GDM1 (cell line): ENCODE measurements around the gene NDOR1.

Source experiments
- DNase-seq: peaks from one replicate; lab custom pipeline; 2025; lab: John Stamatoyannopoulos, UW

NDOR1 gene

DNA sequence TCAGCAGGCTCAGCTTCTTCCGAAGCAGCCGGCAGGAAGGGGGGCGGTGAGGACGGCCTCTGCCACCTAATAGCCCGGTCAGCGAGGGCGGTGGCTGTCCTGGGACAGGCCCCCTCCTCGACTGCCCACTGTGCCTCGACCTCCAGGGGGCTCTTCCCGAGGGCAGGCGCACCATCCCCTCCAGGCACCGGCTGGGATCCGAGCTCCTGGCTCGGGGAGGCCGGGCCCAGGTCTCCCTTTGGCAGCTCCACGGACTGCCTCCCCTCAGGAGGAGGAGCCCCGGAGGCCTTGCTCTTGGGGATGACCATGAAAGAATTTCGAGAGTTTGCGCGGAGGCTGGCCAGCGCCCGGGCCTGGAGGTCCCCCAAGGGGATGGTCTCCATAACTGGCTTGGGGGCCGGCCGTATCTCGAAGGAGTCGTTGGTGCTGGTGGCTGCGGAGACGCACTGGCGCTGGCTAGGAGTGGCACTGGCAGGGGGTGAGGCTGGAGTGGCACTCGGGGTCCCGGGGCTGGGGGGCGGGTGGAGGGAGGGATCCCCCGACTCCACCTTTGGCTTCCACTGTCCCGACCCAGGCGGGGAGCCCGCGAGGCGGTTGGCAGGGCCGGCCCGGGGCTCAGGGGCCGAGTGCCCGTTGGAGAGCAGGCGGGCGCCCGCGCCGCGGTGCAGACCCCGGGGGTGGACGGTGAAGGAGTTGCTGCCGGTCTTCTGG is 5.9 kb upstream of the NDOR1 start:
- DNase-seq: no peak

DNA sequence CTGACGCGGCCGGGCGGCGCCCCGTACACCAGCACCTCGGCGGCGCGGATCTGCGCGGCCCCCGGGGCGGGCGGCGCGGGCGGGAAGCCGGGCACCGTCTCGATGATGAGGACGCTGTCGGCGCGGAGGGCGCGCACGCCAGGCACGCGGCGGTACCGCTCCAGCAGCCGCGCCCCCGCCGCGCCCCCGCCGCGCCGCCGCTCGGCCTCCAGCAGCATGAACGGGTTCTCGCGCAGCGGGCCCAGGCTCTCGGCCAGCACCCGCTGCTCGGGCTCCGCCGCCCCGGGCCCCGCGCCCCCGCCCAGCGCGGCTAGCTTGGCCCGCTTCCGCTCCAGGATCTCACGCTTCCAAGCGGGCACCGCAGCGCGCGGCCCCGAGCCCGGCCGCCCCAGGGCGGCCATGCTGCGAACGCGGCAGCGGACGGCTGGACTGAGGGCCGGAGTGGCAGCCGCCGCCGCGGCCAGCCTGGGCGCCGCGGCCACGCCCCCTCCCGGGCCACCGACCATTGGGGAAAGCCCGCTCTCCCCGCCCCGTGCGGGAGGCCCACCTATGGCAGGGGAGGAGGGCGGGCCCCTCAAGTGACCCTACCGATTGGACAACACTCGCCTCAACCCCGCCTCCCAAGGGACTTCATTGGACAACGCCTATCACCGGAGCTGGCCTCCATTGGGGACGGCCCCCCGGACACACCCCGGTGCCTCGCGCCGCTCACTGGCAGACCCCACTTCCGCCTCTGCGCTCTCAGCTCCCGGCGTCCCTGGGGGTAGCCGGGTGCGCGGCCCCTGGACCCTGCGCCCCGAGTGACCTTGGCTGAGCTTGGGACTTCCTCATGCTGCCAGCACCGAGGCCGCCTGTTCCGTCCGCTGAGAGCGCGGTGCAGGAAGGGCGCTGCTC is 4.9 kb upstream of the NDOR1 start, which contains the start of gene TPRN:
Gene TPRN, minus strand, starts transcription at position 431 of the 894 bp plus-strand sequence. Its CDS starts 30 bp downstream, at position 401.
- DNase-seq: peak; percentile 97

DNA sequence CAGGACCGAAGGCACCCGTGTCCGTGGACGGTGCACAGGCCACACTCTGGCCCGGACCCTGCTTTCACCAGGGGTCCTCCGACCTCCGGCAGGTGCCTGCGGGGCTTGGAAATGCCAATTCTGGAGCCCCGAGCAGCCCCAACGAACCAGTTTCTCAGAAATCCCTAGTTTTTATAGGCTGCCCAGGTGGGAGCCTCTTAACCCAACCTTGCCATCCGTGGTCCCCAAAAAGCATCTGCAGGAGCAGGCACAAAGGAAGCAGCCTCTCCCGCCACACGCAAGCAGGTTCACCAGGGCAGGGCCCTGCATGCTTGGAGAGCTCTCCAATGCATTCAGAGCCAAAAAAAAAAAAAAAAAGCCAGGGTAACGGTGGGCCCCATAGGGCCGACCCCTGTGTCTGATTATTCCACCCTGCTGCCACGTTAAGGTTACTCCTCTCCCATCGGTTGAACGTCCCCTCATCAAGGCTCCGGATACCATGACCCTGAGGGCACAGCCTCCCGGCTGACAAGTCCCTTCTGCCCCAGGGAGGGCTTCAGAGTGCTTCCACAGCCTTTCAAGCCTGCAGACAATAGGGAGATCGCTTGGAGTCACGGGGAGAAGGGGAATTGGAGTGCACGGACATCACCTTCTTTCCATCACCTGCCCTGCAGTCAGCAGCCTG is 4.2 kb upstream of the NDOR1 start:
- DNase-seq: no peak

DNA sequence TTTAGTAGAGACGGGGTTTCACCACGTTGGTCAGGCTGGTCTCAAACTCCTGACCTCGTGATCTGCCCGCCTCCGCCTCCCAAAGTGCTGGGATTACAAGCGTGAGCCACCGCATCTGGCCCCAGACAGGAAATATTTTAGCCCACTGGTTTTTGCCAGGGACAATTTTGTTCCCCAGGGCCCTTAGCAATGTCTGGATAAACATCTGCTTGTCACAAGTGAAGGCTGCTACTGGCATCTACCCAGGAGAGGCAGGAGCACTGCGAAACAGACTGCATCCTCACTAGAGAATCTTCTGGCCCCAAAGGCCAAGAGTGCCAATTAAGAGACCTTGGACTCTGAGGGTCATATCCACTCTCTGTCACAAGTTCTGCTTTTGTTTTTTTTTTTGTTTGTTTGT is 2.5 kb upstream of the NDOR1 start:
- no peak for DNase-seq

DNA sequence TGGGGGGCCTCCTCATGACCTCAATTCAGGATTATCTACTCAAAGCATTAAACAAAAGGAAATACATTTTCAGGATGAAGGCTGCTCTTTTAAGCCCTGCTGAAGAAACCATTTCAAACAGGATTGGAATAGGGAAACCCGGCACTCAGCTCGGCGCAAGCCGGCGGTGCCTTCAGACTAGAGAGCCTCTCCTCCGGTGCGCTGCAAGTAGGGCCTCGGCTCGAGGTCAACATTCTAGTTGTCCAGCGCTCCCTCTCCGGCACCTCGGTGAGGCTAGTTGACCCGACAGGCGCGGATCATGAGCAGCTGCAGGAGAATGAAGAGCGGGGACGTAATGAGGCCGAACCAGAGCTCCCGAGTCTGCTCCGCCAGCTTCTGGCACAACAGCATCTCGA is 772 bp upstream of the NDOR1 start:
- no peak for DNase-seq

DNA sequence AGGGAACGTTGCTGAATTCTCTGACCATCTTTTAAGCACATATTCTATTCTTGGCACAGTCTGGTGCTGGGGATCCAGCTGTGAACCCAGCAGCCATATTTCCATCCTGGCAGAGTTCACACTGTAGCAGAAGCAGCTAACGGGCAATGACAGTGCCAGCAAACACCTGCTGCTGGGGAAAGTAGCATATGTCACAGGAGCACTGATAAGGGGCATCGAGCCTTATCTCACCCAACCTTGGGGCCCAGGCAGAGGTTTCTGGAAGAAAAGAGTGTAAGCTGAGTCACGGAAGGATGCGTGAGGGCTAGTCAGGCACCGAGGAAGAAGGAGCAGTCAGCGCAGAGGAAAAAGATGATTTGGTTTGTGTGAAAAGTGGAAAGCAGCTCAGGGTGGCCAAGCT is 1.1 kb downstream of the NDOR1 start:
- no peak for DNase-seq

DNA sequence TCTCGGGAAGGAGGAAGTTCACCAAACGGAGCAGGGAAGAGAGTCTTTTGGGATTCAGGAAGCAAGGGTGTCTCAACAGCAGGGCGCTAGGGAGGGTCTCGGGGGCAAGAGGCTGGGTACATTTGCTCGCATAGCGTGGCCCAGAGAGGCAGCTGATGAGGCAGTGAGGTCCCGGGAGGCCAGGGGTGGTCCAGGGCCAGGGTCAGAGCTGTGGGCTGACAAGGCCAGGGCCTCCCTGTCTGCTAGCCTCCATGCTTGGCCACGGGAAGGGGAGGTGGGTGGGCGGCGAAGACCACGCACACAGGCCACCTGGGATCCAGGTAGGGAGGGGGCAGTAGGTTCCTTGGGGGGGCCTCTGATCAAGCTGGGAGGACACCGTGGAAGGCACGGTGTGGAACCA is 6.0 kb downstream of the NDOR1 start:
- no peak for DNase-seq

DNA sequence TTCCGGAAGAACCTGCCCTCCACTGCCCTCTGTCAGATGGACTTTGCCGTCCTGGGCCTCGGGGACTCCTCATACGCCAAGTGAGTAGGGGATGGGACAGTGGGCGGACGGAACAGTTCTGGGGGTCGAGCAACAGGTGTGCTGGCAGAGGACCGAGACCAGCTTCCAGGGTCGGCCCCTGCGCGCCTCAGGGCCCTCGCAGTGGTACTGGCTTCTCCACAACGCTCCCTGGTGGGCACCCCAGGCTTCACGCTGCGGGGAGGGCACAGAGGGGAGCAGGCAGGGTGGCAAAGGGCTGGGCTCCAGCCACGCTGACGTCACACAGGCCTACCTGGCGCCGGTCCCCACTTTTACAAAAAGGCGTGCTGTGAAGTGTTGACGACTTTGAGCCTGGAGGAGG is 7.0 kb downstream of the NDOR1 start:
- DNase-seq: no peak

DNA sequence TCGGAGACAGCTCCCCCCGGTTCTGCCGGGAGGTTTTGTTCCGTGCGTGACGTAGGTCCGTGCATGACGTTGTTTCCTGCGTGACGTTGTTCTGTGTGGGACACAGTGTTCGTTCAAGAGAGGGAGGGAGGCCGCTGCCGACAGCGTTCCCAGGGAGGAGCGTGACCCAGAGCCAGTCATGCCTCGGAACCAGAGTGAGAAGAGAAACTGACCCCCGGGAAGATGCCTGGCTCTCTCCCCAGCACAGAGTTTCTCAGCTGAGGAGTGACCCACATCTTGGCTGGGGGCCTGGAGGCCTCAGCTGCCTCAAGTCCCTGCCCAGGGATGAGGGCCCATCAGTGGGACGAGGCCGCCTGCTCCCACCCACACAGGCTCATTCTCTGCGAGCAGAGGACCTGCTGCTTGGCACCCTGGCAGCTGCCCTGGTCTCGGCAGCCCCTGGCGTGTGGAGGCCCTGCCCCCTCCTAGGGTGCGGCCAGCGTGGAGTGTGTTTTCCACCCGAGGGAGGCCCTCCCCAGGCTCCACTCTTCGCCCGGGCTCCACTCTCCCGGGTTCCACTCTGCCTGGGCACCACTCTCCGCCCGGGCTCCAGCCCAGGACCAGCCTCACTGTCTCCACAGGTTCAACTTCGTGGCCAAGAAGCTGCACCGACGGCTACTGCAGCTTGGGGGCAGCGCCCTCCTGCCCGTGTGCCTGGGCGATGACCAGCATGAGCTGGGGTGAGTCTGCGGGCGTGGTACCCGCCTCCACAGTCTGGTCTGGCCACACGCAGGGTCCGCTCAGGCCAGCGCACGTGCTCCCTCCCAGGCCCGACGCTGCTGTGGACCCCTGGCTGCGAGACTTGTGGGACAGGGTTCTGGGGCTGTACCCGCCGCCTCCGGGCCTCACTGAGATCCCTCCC is 7.9 kb downstream of the NDOR1 start:
- DNase-seq: no peak

DNA sequence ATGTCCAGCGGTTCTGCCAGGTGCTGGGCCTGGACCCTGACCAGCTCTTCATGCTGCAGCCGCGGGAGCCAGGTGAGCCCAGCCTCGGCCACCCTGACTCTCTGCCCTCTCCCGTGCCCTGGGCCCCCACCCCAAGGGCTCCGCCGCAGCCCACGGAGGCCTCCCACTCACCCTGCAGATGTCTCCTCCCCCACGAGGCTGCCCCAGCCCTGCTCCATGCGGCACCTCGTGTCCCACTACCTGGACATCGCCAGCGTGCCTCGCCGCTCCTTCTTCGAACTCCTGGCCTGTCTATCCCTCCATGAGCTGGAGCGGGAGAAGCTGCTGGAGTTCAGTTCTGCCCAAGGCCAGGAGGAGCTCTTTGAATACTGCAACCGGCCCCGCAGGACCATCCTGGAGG is 9.1 kb downstream of the NDOR1 start:
- DNase-seq: no peak

DNA sequence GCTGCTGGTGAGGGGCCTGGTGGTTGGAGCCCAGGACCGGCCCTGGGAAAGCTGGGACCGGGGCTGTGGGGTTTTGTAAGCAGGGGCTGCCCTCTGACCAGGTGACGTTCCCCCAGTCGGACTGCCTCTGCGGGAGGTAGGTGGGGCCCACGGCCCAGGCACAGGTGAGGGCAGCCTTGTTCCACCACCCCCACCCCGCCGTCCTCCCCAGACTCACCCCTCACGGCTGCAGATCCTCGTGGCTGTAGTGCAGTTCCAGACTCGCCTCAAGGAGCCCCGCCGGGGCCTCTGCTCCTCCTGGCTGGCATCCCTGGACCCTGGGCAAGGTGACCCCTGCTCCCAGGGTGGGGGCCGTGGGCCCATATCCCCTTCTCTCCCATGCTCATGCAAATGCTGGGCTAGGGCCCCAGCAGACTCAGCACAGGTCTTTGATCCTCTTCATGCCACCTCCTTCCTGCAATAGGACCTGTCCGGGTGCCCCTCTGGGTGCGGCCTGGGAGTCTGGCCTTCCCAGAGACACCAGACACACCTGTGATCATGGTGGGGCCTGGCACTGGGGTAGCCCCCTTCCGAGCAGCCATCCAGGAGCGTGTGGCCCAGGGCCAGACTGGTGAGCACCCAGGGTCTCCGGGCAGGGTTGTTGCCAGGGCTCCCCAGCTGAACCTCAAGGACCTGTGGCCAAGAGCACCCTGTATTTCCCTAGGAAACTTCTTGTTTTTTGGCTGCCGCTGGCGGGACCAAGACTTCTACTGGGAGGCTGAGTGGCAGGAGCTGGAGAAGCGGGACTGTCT is 9.9 kb downstream of the NDOR1 start:
- DNase-seq: no peak

DNA sequence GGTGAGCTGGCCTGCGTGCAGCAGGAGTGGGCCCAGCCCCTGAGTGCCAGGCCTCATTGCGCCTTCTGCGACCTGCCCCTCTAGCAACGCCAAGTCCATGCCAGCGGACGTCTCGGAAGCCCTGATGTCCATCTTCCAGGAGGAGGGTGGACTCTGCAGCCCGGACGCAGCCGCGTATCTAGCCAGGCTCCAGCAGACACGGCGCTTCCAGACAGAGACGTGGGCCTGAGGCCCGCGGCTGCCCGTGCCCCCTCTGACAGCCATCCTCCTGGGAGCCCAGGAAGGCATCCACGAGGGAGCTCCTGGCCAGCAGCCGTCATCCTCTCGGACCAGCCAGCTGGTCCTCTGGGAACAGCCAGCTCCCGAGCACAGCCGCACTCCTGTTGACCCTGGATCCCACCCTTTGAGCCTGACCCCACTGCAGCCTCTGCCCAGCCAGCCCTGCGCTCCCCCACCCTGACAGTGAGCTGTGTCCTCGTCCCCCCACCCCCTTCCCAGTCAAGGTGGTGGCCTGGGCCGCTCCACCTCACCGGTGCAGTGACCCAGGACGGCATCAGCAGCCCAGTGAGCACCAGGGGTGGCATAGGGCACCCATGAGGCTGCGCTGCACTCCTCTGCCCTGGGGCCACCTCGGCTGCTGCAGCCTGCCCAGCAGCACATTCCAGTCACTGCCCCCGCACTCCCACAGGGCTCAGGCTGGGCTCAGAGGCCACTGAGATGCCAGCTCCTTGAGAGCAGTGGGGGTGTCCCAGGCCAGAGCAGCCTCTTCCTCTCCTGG is 10.9 kb downstream of the NDOR1 start:
- no peak for DNase-seq

DNA sequence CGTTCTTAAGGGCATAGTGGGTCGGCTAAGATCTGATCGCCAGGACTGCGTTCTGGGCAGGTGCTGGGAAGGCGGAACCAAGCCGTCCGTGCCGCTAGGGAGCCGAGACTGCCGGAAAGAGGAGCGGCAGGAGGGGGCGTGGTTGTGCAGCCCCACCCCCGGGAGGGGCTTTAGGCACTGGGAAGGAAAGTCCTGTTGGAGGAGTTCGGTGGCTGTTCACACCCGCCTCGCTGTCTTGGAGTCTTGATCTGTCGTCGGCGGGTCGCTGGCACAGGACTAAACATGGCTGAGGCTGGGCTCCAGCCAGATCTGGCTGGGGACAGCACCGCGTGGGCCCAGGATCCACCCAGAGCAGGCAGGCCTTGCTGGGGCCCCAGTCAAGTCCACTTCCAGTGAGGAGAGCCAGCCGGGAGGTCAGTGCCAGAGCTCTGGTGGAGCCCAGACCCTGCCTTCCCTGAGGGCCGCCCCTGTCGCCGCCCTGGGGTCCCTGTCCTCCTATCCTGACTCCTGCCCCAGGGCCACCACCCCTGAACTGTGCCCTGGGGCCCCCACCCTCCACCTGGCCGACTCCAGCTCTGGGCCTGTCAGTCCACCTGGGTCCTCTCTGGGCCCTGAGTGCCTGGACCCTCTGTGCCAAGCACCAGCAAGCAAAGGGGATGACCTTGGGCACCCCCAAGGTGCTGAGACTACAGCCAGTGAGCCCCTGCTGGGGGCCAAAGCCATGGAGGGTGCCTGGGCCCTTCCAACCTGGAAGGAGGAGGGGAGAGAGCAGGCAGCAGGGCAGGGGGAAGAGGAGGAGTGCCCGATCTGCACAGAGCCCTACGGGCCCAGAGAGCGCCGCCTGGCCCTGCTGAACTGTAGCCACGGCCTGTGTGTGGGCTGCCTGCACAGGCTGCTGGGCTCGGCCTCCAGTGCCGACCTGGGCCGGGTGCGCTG is 12.0 kb downstream of the NDOR1 start:
- DNase-seq: no peak

DNA sequence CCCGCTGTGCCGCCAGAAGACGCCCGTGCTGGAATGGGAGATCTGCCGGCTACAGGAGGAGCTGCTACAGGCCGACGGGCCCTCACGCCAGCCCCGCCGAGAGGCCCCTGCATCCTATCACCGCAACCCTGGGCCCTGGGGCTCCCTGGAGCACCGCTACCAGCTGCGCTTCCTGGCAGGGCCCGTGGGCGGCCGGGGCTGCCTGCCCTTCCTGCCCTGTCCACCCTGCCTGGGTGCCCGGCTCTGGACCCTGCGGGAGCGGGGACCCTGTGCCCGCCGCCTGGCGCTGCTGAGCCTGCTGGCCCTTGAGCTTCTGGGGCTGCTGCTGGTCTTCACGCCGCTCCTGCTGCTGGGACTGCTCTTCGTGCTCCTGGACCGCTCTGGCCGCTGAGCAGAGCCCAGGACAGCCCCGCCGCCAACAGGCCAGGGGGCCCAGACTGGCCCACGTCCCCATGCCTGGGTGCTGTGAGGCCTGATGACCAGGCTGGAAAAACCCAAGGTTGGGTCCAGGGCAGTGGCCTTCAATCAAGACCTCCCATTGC is 12.8 kb downstream of the NDOR1 start:
- no peak for DNase-seq

DNA sequence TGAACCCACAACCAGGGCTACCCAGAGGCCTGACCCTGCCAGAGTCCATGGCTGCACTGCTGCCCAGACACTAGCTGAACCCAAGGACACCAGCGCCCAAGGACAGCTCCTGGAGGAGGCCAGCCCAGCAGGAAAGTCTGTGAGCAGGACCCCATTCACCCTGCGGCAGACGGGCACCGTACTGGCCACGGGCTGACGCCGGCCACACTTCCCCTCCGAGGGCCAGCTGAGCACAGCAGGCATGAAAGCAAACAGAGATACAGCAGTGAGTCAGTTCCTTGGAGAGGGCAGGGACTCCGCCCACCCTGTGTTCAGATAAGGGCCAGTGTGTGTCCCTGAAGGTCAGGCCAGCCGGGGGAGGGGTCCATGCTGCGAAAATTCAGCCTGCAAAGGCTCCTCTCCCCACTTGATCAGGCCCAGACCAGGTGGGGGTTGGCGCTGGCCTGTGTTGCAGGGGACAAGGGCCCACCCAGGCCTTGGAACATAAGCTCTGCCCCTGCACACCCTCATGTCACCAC is 13.3 kb downstream of the NDOR1 start:
- DNase-seq: no peak

DNA sequence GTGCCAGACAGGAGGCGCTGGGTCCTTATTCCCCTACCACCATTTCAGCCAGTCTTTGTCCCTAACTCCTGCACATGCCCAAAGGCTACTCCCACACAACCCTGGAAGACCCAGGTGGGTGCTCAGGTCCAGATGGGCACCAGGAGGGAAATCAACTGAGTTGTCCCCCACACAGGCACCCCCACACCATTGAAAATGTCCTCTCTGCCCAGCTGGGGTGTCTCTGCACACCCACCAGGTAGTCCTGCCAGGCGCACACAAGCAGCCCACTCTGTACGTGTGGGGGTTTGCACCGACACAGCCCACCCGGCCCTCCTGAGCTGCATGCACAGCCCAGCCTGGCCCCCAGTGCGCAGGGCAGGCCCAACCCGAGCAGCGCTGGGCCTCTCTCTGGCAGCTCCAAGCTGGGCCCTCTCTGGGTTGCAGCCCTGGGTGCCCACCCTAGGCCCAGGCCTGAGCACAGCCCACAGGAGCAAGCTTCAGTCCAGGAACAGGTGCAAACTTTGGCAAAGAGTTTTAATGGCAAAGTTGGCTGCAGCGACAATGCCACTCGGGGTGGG is 14.3 kb downstream of the NDOR1 start:
- no peak for DNase-seq

DNA sequence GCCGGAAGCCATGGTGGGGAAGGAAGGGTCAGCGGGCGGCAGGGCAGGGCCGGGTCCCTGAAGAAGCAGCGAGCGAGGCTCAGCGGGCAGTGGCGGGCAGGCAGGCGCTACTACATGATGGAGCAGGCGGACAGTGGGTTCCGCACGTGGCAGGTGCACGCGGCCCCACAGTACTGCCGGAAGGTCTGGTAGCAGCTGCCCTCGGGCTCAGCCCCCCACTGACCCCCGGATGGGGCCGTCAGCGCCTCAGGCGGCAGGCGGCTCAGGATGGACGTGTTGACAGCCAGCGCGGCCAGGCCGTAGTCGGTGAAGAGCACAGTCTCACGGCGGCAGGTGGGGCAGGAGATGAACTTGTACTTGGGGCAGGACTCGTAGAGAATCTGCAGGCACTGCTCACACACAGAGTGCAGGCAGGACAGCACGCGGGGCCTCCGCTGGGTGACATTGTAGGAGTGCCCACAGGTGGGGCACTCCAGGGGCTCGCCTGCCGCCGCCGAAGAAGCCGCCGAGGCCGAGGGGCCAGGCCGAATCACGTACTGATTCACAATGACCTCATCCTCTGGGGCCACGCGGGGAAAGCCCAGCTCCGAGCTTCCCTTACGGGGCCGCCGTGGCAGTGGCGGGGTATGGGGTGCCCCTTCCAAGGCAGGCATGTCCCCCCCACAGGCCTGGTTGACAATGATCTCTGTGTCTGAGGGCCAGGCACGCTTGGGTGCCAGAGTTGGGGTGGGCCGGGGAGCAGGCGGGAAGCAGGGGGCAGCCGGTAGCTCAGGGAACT is 15.0 kb downstream of the NDOR1 start:
- DNase-seq: no peak
